KG1 (cell line): ENCODE data around the gene TNFRSF14.
"Not testable (repeated sequence)": the region's sequence is repeated elsewhere in the genome, so short reads cannot be mapped to it uniquely, and the experiment has no call there.

Experiments used
- DNase-seq: peaks from one replicate; lab custom pipeline; 2025; lab: John Stamatoyannopoulos, UW

The TNFRSF14 gene

DNA sequence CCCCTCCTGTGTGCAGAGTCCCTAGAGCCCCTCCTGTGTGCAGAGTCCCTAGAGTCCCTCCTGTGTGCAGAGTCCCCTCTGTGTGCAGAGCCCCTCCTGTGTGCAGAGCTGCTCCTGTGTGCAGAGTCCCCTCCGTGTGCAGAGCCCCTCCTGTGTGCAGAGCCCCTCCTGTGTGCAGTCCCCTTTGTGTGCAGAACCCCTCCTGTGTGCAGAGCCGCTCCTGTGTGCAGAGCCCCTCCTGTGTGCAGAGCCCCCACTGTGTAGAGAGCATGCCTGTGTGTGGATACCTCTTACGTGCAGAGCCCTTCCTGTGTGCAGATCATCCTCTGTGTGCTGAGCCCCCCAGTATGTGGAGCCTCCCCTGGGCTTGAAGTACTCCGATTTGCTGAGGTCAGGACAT, 17.8 kb upstream of the TNFRSF14 start:
- DNase-seq, result no peak

DNA sequence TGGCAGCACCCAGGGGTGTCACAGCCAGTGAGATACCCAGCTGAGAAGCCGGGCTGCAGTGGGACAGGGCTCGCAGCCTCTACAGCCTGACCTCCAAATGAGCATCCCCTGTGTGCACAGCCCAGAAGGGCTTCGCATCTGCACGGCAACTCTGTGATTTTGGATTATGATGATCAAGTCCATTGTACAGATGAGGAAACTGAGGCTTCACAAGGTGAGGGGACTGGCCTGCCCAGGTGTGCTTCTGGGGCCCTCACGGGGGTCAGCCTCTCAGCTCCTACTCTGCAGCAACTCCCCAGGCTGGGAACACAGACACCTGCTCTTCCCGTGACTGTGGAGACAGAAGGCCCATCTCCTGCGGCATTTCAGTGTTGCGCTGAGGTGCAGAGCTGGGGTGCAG, 17.3 kb upstream of the TNFRSF14 start:
- no peak for DNase-seq

DNA sequence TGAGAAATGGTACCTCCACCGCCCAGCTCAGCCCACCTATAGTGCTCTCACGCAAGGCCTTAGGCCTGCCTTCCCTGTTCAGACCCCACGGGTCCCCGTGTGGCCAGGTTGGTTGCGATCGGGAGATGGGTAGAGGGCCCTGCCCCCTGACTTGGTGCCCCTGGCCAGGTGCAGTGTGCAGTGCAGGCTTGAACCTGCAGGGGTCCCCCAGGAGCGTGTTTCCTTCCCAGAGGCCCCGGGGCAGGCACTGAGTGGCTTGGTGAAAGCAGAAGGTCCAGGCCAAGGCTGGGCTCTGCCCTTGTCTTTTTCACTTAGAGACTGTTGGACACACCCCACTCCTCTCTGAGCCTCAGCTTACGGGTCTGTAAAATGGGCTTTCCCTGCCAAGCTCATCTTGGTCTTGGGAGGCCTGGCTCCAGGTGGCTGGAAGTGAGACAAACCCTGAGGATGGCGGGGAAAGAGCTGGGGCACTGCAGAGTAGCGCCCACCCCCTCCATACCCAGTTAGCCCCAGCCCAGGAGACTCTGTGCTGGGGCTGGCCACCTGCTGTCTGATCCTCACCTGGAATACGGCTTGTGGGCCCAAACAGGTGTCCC, 16.8 kb upstream of the TNFRSF14 start:
- DNase-seq, result peak; percentile 6

DNA sequence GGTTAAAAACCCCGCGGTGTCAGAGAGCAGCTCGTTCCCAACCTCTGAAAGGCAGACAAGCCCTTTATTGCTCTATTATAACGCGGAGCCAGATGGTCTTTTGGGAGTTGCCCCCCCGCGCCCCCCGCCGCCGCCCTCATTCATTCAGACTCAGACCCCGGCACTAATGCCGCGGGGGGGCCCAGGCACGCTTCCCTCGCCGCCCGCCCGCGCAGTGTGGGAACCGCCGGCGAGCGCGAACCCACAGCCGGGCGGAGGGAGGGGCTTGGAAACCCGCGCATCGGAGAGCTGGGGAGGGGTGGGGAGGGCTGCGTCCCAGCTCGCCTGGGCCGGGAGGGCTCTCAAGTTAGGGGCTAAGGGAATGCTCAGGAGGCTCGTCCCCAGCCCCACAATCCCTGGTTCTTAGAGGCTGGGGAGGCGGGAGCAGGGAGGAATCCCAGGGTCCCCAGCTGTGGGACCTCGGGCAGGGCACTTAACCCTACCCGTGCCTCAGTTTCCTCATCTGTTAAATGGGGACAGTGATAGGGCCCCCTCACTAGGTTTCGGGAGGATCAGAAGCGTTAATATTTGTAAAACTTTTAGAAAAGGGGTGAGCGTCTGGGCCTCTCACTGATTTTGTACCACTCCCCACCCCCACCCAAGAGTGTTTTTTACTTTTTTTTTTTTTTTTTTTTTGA, 15.2 kb upstream of the TNFRSF14 start:
- no peak for DNase-seq

DNA sequence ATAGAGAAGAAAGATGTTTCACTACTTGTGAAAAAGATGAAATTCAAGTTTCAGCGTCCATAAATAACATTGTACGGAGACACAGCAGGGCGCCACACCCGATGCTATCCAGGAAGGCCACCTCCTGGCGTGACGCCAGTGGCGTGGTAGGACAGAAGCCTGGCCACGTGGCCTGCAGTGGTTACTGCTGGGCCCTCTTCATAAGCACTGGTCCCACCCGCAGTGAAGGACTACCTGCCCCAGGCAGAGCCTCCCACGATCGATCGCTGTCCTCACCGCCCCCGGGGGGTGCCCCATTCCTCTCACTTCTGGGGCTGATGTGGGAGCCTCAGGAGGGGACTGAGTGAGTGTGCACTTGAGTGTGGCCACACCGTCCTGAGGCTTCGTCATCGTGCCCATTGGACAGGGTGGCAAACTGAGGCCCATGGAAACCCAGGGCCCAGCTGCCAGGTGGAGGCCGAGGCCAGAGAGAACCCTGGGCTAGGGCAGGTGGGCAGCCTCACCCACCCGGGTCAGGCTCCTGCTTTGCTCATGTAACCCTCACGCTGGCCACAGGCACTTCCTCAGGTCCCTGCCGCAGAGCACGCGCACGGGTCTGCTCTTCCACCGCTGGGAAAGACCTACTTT, 14.4 kb upstream of the TNFRSF14 start:
- no peak for DNase-seq

DNA sequence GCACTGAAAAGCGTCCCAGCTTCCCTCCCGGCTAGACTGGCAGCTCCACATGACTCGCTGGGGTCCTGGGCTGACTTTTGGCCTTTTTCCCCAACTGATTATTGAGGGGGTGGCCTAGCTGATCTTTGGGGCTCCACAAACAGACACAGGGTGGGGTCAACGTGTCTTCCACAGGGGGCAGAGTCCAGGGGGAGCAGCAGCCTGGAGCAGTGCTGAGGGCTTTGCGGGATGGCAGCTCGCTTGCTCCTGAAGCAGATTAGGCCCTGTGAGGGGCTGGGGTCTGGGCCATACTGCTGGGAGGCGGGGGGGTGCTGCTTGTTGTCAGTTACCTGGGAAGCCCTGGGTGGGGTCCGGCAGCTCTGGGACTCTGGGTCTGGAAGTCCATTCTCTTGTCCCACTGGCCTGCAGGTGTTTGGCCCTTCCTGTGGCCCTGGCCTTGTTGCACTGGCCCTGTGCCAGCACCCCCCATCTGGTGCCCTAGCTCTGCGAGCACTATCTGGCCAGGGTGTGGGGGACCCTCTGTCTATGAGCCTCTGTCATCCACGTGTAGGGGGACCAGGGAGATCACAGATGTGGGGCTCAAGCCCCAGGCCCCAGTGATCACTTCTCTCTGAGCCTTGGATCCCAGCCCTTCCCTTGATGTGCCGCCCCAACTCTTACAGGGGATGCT, 13.8 kb upstream of the TNFRSF14 start:
- no peak for DNase-seq

DNA sequence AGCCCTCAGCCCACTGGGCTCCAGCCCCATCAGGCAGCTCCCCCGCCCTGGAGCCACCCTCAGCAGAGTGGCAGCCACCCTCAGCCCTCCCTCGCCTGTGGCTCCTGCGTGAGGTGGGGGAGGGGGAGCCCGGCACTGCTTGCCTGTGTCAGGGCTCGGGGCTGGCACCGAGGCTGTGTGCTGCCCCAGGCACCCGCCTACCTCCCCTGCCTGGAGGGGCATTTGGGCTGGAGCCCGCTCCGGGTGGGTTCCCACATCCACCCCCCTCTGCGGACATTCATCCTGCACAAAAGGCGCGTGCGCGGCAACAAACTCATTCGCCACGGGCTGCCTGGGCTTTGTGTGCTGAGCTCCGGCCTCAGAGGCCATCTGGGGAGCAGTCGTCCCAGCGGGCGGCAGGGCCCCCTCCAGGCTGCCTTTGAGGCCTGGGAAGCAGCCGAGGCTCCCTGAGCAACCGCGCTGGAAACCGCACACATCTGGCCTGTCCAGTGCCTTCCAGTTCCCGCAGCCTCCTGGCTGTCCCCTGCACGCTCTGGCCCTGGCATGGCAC, 12.6 kb upstream of the TNFRSF14 start:
- no peak for DNase-seq

DNA sequence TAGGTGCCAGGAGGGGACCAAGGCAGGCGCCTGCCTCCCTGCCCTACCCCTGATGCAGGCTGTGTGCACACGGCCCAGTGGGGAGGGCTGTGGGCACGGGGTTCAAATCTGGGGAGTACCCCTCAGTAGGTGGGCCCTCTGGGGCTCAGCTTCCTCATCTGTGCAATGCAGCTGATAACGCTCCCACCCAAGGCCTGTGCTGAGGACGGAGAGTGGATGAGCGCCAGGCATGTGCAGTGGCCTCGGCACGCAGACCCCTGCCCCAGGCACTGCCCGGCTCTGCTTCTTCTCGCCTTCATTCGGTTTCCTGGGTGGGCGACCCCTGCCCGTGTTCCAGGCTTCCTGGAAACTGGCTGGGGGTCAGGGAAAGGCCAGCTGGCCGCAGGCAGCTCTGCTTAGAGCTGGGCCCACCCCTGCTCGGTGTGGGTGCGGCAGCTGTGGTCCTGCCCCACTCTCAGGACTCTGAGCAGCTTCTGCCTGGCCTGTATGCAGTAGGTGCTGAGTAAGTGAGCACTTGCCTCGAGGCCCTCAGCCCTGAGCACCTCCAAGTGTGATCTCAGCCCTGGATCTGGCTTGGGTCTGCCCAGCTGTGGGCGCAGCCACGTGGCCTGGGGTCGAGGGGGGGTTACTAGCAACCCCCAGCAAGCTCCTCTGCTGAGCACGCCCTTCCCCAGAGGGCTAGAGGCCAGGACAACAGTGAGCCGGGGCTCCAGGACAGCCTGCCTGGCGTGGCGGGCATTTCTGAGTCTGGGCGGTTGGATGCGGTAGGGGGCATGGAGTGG, 11.9 kb upstream of the TNFRSF14 start:
- DNase-seq, result no peak

DNA sequence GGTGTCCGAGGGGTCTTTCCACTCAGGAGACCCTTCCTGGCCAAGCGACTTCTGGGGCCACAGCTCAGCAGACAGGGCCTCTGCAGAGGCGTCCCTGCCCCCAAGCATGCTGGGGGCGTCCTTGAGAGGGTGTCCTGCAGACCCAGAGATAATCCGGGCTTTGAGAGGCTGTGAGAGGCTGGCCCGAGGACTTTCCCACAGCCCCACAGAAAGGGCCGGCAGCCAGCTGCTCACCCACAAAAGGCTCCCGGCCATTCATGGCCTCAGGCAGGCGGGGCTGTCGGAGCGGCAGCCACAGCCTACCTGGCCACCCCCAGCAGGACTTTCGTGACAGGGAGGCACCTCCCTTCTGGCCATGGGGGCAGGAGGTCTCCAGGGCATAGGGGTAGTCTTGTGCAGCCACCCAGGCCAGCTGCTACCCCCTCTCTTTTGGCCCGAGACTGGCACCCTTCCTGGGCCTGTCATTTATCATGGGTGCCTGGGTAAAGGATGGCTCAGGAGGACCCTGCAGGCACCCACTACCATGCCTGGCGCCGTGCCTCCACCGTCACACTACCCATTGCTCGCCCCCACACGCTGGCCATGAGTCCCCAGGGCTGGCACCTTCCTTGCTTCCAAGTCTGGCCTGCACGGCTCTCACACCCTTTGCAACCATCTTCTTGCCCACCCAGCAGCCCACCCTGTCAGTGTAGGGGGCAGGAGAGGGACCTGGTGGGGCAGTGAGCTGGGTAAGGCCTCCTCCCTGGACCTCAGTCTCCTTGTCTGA, 11.1 kb upstream of the TNFRSF14 start:
- no peak for DNase-seq

DNA sequence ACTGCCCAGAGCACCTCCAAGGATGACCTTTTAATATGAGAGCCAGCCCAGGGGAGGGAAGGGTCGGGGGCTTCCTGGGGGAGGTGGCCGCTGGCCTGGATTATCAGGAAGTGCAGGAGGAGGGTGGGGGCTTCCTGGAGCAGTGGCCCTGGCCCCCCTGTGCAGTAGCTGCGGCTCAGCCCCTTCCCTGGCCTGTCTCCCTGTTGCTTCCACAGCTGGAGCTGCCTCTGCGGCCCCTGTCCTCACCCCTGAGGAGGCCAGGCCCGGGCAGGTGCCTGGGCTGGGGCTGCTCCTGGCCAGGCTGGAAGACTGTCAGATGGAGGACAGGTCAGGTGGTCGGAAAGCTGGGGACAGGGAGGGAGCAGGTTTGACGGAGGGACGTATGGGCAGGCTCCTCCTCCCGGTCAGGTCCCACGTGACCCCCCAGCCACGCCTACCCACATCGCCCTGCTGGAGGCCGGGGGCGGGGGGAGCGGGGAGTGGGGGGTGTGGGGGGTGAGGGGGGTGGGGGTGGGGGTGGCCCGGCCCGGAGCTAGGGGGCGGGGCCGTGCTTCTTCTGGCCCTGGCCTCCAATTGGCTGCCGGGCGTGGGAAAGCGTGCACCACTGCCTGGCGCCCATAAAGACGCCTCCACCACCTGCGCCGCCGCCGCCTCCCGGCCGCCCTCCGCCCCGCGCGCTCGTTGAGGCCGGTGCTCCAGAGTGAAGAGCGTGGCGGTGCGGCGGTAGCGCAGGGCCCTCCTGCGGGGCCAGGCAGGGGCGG, 10.2 kb upstream of the TNFRSF14 start:
- no peak for DNase-seq

DNA sequence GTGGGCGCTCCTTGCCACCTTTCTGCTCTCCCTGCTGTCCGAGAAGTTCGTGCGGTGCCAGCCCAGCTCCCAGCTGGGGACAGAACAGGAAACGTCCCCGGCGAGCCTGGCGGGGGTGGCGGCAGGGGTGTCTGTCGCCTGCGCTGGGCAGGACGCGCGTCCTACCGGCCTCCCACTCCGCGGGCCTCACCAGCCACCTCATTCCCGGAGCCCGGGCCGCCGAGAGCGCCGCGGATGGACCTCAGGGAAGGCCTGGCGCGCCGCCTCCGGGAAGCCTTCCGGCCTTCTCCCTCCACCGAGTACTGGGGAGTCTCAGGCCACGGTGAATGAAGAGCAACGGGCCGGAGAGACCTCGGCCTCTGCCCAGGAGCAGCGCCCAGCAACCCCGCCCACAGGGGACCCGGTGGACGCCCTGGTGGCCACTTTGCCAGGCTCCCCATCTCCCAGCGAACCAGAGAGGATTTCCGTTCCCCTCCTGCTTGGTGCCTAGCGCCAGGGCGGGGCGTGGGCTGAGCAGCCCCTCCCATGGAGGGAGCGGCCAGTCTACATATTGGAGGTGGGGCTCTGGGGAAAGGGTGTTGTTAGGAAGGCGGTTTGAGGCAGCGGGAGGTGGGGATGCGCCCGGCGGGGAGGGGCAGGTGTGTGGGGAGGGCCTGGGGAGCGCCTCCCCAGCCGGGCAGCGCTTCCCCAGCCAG, 9.5 kb upstream of the TNFRSF14 start:
- DNase-seq, result peak; percentile 22

DNA sequence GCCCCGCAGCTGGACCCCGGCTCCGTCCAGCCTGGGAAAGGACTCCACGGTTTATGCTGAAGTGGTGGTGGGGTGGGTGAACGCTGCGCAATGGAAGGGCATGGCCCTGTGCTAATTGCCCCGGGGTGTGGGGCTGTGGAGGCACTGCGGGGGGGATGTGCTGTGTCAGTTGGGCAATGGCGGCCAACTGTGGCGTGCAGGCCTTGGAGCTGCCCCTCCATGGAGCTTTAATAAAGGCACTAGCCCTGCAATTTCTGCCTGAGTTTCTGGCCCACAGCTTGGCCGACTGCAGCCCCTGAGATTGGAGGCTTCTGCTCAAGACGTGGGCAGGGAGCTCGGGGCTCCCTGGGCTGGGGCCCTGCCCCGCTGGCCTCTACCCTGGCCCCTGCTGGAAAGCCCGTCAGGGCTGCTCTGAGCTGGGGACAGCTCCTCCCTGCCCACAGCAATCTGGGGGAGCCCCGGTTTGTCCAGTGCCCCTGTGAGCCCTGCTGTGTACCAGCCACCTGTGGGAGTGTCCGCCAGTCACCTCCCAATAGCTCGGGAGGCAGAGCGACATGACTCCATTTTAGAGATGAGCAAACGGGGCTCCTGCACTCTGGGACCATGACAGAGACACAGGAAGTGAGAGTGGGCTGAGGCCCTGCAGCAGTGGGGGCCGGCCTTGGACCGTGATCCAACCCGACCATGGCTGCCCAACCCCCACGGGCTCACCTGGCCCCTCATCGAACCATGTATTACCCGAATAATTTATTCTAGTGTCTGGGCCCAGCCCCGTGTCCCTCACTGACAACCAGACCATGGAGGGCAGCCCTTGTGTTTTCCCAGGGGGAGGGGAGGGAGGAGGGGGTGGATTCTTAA, 8.7 kb upstream of the TNFRSF14 start:
- no peak for DNase-seq

DNA sequence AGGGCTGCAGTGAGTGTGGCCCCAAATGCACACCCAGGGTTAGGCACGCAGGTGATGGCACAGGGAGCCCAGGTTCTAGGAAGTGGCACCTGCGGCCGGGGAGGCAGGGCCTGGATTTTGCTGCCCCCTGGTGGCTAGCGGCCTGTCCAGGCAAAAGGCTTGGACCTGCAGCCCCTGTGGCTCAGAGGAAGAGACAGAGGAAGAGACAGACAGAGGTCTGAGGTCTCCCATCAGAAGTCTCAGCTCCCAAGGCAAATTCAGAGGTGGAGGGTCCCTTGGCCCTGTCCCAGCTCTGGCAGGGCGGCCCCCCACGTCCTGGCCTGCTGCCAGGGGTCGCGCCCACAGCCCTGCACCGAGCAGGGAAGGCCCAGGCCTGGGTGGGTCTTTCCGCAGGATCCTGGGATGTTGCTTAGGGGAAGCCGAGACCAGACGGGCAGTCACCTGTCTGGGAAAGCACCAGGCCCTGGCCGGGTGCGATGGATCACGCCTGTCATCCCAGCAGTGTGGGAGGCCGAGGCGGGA, 8.0 kb upstream of the TNFRSF14 start:
- DNase-seq, result peak; percentile 41

DNA sequence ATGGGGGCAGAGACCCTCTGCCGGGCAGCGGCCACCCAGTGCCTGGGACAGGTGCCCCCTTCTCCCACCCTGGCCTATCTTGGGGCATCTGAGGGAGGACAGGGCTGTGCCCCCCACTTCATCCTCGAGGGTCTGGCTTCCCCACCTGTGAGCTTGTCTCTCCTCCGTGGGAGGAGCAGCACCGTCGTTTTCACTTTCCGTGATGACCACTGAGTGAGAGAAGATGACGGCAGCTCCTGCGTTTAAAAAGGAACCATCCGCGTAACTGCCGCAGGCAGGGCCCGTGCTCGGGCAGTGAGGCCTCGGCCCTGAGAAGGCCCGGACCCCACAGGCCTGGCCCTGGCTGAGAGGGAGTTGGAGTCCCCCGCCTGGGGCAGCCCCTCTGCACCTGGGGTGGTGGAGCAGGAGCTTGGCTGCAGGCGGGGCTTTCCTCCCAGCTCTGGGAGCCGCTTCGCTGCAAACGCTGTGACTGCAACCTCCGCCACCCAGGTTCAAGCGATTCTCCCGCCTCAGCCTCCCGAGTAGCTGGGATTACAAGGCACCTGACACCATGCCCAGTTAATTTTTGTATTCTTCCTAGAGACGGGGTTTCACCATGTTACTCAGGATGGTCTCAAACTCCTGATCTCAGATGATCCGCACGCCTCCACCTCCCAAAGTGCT, 6.7 kb upstream of the TNFRSF14 start:
- DNase-seq, result not testable (repeated sequence)

DNA sequence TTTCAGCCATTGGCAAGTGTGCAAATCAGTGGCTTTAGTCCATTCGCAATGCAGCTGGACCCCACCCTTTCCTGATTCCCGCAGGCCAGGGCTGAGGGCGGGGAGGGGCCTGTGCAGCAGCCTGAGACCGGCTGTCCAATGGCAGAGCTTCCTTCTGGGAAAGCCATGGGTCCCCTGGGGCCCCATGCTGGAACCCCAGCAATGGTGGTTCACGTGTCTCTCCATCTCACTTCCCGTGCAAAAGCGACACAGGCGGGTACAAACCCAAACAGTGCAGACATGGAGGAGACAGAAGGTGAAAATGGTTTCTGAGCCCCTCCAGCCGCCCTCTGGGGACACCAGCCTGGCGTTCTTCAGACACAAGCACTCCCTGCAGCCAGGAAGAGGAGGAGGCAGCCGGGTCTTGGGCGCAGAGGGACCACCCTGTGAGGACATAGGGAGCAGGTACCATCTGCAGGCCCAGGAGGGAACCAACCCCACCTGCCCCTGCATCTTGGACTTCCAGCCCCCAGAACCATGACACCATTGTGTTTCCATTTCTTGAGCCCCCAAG, 5.8 kb upstream of the TNFRSF14 start:
- DNase-seq, result not testable (repeated sequence)

DNA sequence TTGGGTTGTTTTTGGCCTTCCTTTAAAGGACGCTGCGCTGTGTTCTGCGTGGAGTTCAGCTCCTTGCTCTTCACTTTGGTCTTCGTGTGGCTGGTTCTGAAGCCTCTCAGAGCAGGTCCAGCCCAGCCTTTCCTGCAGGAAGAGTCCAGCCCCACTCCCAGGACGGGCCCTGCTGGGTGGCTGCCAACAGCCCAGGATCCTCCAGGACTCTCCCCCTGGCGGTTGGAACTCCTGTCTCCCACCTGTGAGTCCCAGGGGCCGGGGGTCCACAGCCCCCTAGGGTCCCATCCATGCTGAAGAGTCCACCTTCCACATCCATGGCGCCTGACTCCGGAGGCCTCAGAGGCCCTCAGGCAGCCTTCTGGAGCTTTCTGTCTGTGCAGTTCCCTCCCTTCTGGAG, 4.6 kb upstream of the TNFRSF14 start:
- not testable (repeated sequence) for DNase-seq

DNA sequence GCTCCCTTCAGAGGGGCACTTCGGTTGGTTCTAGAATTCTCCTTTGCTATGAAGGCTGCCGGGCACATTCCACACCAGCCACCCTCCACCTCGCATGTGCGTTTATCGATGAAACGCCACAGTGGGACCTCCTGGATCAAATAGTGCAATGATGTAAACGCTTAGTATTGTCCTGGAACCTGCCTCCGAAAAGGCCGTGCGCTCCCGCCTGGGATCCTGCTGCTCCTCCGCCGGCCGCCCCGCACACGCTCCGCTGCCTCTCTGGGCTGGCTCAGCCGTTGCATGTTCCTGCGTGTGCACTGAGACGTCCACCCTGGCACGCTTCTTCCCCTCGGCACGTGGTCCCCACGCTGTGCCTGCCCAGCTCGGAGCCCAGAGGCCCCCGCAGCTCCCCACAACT, 4.0 kb upstream of the TNFRSF14 start:
- no peak for DNase-seq

DNA sequence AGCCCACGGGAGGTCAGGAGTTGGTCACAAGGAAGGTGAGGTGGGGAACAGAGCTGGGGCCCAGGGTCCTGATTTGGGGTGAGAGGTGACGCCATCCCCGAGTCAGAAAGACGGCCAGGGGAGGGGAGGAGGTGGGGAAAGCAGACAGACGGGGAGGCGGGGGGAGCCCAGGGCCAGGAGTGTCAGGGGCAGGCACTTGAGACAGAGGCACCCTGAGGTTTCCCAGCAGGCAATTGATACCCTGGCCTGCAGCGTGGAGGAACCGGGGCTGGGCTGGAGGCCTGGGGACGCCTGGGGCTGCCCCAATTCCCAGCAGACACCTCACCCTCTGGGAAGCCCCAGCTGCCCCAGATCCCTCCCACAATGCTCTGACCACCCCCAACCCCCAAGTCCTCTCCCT, 3.1 kb upstream of the TNFRSF14 start:
- not testable (repeated sequence) for DNase-seq
